HG03095 (cell line): ENCODE results near the gene ARMS2.

ENCODE experiments used
- ATAC-seq: cut with Tn5 transposase; IDR thresholded peaks from one replicate; pipeline ENCODE4 v1.9.1; 2021; ENCODE audit warnings: moderate library complexity; ENCODE audit not compliant: unreplicated experiment

ARMS2 gene

GRCh38 chr10:122450353-122450990 lies 4.0 kb upstream of the ARMS2 start:
- no peak for ATAC-seq

GRCh38 chr10:122454071-122454470 lies 382 bp upstream of the ARMS2 start:
- no peak for ATAC-seq

- no peak for ATAC-seq
Observed at GRCh38 chr10:122455376-122456079, 1.1 kb downstream of the ARMS2 start.

- no peak for ATAC-seq
Observed at GRCh38 chr10:122457934-122458333, 3.5 kb downstream of the ARMS2 start.

- ATAC-seq: no peak
Observed at GRCh38 chr10:122458693-122459092, 4.2 kb downstream of the ARMS2 start.

GRCh38 chr10:122459561-122460273 lies 5.3 kb downstream of the ARMS2 start:
- no peak for ATAC-seq

GRCh38 chr10:122460891-122461293 lies 6.4 kb downstream of the ARMS2 start:
- ATAC-seq: no peak

- ATAC-seq: no peak
Observed at GRCh38 chr10:122461367-122461728, 6.9 kb downstream of the ARMS2 start, which contains the start of gene HTRA1. Gene HTRA1 (plus strand): TSS chr10:122461553. CDS start chr10:122461653, 100 bp downstream.

GRCh38 chr10:122461729-122462532 lies 7.5 kb downstream of the ARMS2 start:
- ATAC-seq: no peak

- ATAC-seq: no peak
Observed at GRCh38 chr10:122462533-122463465, 8.3 kb downstream of the ARMS2 start.

GRCh38 chr10:122463466-122464249 lies 9.2 kb downstream of the ARMS2 start:
- no peak for ATAC-seq

GRCh38 chr10:122464250-122464510 lies 9.7 kb downstream of the ARMS2 start:
- ATAC-seq: no peak

GRCh38 chr10:122464586-122464985 lies 10.1 kb downstream of the ARMS2 start:
- no peak for ATAC-seq

GRCh38 chr10:122465401-122466040 lies 11.1 kb downstream of the ARMS2 start:
- no peak for ATAC-seq

- no peak for ATAC-seq
Observed at GRCh38 chr10:122466951-122467381, 12.5 kb downstream of the ARMS2 start.

GRCh38 chr10:122467701-122468100 lies 13.2 kb downstream of the ARMS2 start:
- ATAC-seq: no peak

GRCh38 chr10:122468307-122468925 lies 14.0 kb downstream of the ARMS2 start:
- no peak for ATAC-seq

- ATAC-seq: no peak
Observed at GRCh38 chr10:122468926-122469781, 14.7 kb downstream of the ARMS2 start.
